GM20000 (cell line): ENCODE measurements around the gene MIA3.

ENCODE experiments used
- DNase-seq: peaks from one replicate; pipeline ENCODE4 v3.0.0; 2012; ENCODE audit warnings: low spot score
- TF ChIP-seq, protein P1 (sequence below): IDR thresholded peaks from 2 replicates; pipeline ENCODE4 v1.5.1; 2012; ENCODE audit warnings: mild to moderate bottlenecking, control low read depth; ENCODE audit errors: extremely low read depth, missing control alignments

The MIA3 gene

DNA sequence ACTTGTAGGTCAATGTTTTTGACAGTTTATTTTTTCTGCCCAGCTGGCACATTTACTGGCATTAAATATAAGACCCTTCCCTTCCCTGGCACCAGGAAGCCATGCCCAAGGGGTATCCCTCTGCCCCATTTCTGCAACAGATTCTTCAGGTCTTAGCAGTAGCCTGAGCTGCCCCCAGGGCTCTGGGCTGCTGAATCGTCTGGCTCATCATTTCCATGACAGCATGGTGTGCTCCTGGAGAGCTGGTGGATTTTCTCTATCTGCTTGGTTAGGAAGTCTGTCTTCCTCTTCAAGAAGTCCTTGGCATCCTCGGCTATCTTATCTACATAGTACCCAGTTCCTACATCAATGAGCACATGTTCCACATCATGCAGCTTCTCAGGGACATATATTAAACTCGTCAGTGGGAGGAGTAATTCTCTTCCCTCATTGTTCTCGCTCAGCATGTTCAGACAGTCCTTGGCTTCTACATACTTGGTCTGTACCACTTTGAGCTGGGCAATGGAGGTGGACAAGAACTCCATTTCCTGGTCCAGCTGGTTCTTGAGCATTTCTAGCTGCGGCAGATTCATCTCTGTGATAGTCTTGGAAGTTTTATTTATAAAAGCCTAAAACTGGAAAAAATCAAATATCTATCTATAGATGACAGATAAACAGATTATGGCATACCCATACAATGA is 23.5 kb downstream of the MIA3 start:
- DNase-seq, result no peak
- TF ChIP-seq, protein P1, sequence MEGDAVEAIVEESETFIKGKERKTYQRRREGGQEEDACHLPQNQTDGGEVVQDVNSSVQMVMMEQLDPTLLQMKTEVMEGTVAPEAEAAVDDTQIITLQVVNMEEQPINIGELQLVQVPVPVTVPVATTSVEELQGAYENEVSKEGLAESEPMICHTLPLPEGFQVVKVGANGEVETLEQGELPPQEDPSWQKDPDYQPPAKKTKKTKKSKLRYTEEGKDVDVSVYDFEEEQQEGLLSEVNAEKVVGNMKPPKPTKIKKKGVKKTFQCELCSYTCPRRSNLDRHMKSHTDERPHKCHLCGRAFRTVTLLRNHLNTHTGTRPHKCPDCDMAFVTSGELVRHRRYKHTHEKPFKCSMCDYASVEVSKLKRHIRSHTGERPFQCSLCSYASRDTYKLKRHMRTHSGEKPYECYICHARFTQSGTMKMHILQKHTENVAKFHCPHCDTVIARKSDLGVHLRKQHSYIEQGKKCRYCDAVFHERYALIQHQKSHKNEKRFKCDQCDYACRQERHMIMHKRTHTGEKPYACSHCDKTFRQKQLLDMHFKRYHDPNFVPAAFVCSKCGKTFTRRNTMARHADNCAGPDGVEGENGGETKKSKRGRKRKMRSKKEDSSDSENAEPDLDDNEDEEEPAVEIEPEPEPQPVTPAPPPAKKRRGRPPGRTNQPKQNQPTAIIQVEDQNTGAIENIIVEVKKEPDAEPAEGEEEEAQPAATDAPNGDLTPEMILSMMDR, result no peak

DNA sequence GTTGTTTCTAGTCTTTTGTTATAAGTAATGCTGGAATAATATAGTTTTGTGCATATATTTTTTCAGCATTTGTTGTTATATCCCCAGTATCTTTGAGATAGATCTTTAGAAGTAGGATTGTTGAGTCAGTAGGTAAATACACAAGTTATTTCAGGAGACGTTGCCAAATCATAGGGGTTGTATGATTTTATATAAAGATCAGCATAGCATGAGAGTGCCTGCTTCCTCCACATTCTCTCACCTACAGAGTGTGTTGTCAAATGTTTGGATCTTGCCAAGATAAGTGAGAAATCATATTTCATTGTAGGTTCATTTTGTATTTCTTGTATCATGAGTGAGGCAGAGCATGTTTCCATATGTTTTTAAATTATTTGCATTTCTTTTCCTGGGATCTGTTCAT is 24.6 kb downstream of the MIA3 start:
- DNase-seq, result no peak
- TF ChIP-seq, protein P1, result no peak

DNA sequence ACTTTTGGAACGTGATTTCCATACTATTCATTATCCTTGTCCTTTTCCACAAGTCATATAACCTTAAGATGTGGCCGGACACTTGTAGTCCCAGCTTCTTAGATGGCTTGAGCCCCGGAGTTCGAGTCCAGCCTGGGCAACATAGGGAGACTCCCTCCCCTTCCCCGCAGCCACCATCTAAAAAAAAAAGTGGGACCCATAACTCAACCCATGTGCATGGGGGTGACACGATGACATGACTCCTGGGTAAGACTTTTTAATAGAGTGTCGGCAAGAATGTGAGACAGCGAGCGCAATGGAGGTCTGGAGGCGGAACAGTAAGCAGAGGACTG is 25.7 kb downstream of the MIA3 start:
- DNase-seq, result no peak
- TF ChIP-seq, protein P1, result no peak

DNA sequence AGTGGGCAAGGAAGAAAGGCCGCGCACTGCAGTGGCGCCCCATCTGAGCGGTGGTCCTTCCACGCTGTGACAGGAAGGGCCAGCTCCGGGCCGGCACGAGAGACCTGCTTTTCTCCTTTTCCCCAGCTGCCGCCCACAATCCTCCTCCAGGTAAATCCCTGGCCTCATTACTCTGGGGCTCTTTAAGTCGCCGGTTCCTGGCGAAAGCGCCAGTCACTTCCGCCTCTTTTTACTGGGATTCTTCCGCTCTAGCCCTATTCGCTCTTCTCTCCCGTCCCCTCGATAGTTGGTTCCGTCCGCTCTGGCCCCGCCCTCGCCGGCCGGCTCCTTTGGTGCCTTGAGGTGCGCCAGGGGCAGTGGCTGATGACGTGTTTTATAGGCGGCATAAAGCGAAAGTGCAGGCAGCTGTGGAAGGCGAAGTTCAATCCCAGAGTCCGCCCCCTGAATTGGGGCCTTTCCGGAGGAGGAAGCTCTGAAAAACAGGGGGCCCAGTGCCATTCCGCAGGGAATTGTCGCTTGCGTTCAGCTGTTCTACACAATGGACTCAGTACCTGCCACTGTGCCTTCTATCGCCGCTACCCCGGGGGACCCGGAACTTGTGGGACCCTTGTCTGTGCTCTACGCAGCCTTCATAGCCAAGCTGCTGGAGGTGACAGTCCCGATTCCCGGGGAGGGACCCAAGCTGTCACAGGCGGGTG is 26.2 kb downstream of the MIA3 start:
- DNase-seq, result peak; percentile 89
- TF ChIP-seq, protein P1, result no peak

DNA sequence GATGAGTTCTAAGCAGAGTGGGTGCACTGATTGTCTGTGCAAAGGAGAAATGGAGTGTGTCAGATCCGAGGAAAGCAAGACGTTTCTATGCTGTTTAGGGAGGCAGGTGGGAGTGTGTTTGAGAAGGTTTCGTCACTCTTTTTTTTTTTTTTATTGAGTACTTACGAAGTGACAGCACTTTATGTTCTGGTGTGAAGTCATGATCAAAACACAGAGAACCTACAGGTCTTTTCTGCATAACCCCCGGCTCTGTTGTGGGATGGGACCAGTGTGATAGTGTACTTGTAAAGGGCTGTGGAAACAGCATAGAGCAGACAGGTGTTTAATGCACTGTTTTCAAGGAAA is 26.7 kb downstream of the MIA3 start:
- TF ChIP-seq, protein P1, result no peak
- DNase-seq, result no peak

DNA sequence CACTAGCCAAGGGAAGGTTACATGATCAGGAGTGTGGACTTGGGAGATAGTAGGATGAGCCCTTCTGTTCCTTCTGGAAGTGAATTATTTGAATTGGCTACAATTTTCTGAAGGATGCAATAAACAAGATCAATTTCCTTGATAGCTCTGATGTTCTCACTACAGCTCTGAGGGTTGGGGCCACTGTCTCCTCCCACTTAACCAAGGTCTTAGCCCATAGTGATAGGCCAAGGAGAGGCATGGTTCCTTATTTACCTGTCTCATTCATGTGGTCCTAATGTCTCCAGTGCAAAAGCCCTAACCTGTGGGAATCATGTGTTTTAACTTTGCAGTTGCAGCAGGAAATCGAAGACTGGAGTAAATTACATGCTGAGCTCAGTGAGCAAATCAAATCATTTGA is 34.8 kb downstream of the MIA3 start:
- TF ChIP-seq, protein P1, result no peak
- DNase-seq, result no peak

DNA sequence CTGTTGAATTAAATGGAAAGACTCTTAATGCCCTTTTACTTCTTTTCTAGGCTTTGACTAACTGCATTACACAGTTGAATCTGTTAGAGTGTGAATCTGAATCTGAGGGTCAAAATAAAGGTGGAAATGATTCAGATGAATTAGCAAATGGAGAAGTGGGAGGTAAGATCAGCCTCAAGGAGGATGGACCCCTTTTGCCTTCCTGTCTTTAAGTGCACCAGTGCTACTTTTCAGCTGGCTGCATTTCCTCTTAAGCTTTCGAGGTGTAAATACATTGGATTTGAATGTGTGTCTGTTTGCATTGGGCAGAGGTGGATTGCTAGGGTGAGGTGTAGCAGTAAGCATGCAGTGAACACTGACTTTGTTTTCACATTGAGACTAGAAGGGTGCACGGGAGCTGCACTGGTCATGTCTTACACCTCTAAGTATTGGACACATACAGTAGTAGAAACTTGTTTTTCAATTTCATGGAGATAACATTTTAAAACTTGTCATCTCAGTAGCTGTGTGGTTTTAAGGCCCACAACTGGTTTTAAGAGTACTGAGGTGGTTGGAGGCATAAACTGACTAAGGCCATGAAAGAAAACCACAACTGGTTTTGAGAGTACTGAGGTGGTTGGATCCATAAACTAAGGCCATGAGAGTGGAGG is 35.4 kb downstream of the MIA3 start:
- TF ChIP-seq, protein P1, result no peak
- DNase-seq, result no peak
